K562 (cell line): ENCODE results near the gene RALGPS1.

ENCODE experiments used
- CBFB ChIP-seq: sonication (generic); formaldehyde crosslinking; IDR thresholded peaks from 2 replicates; pipeline ENCODE4 v1.4.0; 2020; ENCODE audit warnings: mild to moderate bottlenecking, missing genetic modification reagents
- ETV6 ChIP-seq, 3 experiments: fragments of 150-350 bp in 1 of 3; sonication (generic) in 1 of 3; formaldehyde crosslinking in 1 of 3; IDR thresholded peaks; 2 replicates each; pipeline versions ENCODE4 v1.6.1 to v1.8.0; 2014 to 2022; ENCODE audit warnings: borderline replicate concordance in 2 of 3, low read depth in 2 of 3, antibody characterized with exemption in 1 of 3, low read length in 1 of 3, mild to moderate bottlenecking in 1 of 3, missing genetic modification reagents in 1 of 3
- POLR2A ChIP-seq: fragments of 450-650 bp; conservative IDR thresholded peaks from 2 replicates; pipeline ENCODE4 v1.6.1; 2016
- POLR2AphosphoS5 ChIP-seq: IDR thresholded peaks from 2 replicates; pipeline ENCODE4 v1.6.1; 2011; ENCODE audit warnings: mild to moderate bottlenecking, low read depth, low read length, moderate library complexity; ENCODE audit not compliant: control insufficient read depth, insufficient read depth
- RFX7 ChIP-seq: fragments of 250-450 bp; sonication (Bioruptor Pico); IDR thresholded peaks from 2 replicates; pipeline ENCODE4 v1.5.1; 2021; ENCODE audit warnings: mild to moderate bottlenecking
- ZNF140 ChIP-seq: fragments of 250-450 bp; sonication (Bioruptor Pico); IDR thresholded peaks from 2 replicates; pipeline ENCODE4 v1.8.0; 2021; ENCODE audit warnings: moderate library complexity, mild to moderate bottlenecking, inconsistent platforms
- ZNF707 ChIP-seq: fragments of 250-450 bp; sonication (Bioruptor Pico); conservative IDR thresholded peaks from 2 replicates; pipeline ENCODE4 v1.8.0; 2022; ENCODE audit warnings: inconsistent platforms, mild to moderate bottlenecking, moderate library complexity
- TF ChIP-seq, protein P1 (sequence below), 3 experiments: IDR thresholded peaks in 2 of 3; conservative IDR thresholded peaks in 1 of 3; 2 replicates each; pipeline ENCODE4 v1.5.1; 2011 to 2012; ENCODE audit warnings: low read length in 3 of 3, mild to moderate bottlenecking in 3 of 3, control low read depth in 2 of 3, improper control_type of control experiment in 1 of 3, inconsistent platforms in 1 of 3, low read depth in 1 of 3, mixed read lengths in 1 of 3, moderate library complexity in 1 of 3; ENCODE audit not compliant: insufficient read depth in 2 of 3

DNA sequence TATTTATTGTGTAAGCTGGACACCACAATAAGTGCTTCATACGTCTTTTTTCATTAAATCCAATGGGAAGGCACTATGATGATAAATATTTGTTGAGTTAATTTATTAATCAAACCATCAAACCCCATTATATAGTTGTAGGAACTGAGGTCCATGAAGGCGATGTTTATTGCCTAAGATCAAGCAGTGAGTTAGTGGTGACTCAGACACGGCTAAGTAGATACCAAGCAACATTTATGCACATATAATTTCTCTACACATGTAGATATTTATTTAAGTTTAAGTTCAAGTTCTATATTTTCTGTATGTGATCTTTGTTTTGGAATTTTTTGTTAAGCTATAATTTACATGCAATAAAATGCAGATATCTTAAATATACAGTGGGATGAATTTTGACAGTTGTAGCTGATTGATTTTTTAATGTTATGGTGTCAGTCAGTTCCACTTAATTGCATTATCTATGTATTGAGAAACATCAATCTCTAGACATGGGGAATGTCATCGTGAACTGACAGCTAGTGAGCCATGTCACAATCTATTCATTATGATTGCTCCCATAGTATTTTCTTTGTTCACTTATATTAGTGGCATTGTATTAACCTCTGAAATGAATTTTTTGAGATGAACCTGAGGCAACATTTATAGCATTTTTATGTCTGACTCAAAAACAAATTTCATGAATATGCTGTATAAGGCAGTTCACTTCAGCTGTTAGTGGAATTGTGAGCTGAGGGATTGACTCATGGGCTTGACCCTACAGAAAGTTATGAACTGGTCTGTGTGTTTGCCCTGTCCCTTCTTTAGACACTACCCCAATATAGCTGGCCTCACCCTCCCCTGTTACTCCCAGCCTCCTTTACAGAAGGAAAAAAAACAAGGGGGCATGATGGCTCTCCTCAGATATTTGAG, 338.1 kb downstream of the RALGPS1 start:
- TF ChIP-seq ETV6 (IDR thresholded peaks at IDR 0.05; ENCODE audit: borderline replicate concordance in 1 of 2, low read depth in 2 of 2, low read length in 1 of 2): no peak
- no peak for TF ChIP-seq ETV6 (CRISPR knock-in tag; IDR thresholded peaks at IDR 0.05; ENCODE audit: borderline replicate concordance)
- TF ChIP-seq POLR2A: no peak
- TF ChIP-seq, protein P1, sequence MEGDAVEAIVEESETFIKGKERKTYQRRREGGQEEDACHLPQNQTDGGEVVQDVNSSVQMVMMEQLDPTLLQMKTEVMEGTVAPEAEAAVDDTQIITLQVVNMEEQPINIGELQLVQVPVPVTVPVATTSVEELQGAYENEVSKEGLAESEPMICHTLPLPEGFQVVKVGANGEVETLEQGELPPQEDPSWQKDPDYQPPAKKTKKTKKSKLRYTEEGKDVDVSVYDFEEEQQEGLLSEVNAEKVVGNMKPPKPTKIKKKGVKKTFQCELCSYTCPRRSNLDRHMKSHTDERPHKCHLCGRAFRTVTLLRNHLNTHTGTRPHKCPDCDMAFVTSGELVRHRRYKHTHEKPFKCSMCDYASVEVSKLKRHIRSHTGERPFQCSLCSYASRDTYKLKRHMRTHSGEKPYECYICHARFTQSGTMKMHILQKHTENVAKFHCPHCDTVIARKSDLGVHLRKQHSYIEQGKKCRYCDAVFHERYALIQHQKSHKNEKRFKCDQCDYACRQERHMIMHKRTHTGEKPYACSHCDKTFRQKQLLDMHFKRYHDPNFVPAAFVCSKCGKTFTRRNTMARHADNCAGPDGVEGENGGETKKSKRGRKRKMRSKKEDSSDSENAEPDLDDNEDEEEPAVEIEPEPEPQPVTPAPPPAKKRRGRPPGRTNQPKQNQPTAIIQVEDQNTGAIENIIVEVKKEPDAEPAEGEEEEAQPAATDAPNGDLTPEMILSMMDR (IDR thresholded peaks at IDR 0.05 in 2 of 3, conservative IDR thresholded peaks at IDR 0.05 in 1 of 3; ENCODE audit: insufficient read depth in 2 of 3, low read depth in 1 of 3, low read length in 3 of 3): no peak
- TF ChIP-seq ZNF707 (CRISPR knock-in tag): no peak
- TF ChIP-seq CBFB (CRISPR knock-in tag): no peak
- no peak for TF ChIP-seq POLR2AphosphoS5
- TF ChIP-seq ZNF140: no peak
- no peak for TF ChIP-seq RFX7 (CRISPR knock-in tag)
